Panc1 (cell line): Measurements from ENCODE around the gene SMOC2. TPM values are rescaled to one million over a fixed set of nuclear protein-coding genes. Genes with fewer than 3 reads are reported as not detected.

ENCODE experiments used
- ATAC-seq: fragments of 200-7000 bp; cut with Tn5 transposase; 2 replicates; pipeline ENCODE4 v1.9.1; 2020; ENCODE audit warnings: mild to moderate bottlenecking, moderate library complexity
- BruUV-seq: library from RNA; stranded (reverse); fragments of 400-500 nt; replicated peaks from 2 replicates; lab custom pipeline; 2021; lab: Mats Ljungman, UMichigan
- CTCF ChIA-PET: fragments of 300-600 bp; sonication (Branson Sonifier 250); formaldehyde crosslinking; loops from one replicate; lab custom pipeline; 2022; ENCODE audit warnings: antibody characterized with exemption; lab: Charles Lee
- POLR2A ChIA-PET: fragments of 300-600 bp; sonication (Branson Sonifier 250); formaldehyde crosslinking; loops from one replicate; lab custom pipeline; 2022; ENCODE audit warnings: antibody characterized with exemption; lab: Charles Lee
- DNase-seq: peaks from one replicate; pipeline ENCODE4 v3.0.0-alpha.2; 2010; ENCODE audit warnings: low read depth, low spot score
- H3K27ac ChIP-seq: 2 replicates; pipeline ENCODE4 v1.5.1; 2011; ENCODE audit warnings: mild to moderate bottlenecking, low read length, inconsistent platforms
- H3K27me3 ChIP-seq: fragments of 200-500 bp; sonication (Bioruptor generic); 2 replicates; pipeline ENCODE4 v1.6.0; 2014; ENCODE audit warnings: low read length, inconsistent platforms; ENCODE audit not compliant: control insufficient read depth, insufficient read depth
- H3K36me3 ChIP-seq: fragments of 200-500 bp; sonication (Bioruptor generic); 2 replicates; pipeline ENCODE4 v1.5.1; 2014; ENCODE audit warnings: inconsistent platforms, mild to moderate bottlenecking, low read length, moderate library complexity; ENCODE audit not compliant: control insufficient read depth, insufficient read depth
- H3K4me1 ChIP-seq: 2 replicates; pipeline ENCODE4 v1.5.1; 2011; ENCODE audit warnings: inconsistent platforms, mild to moderate bottlenecking, low read length, moderate library complexity; ENCODE audit not compliant: control insufficient read depth, insufficient read depth
- H3K4me3 ChIP-seq, 2 experiments: 2 replicates each; pipeline ENCODE4 v1.5.1; 2011 to 2012; ENCODE audit warnings: low read depth in 2 of 2, low read length in 2 of 2, mild to moderate bottlenecking in 2 of 2, inconsistent platforms in 1 of 2, moderate library complexity in 1 of 2
- H3K9me3 ChIP-seq: fragments of 200-500 bp; sonication (Bioruptor generic); 2 replicates; pipeline ENCODE4 v1.5.1; 2014; ENCODE audit warnings: low read depth, mild to moderate bottlenecking, inconsistent platforms, low read length, moderate library complexity; ENCODE audit not compliant: control insufficient read depth, insufficient read depth
- POLR2AphosphoS5 ChIP-seq: IDR thresholded peaks from 2 replicates; pipeline ENCODE4 v1.6.1; 2012; ENCODE audit warnings: mild to moderate bottlenecking, low read depth, low read length, moderate library complexity
- SIN3A ChIP-seq: IDR thresholded peaks from 2 replicates; pipeline ENCODE4 v1.6.1; 2012; ENCODE audit warnings: low read depth, mild to moderate bottlenecking, low read length, moderate library complexity, borderline replicate concordance; ENCODE audit not compliant: insufficient read depth
- TCF7L2 ChIP-seq: IDR thresholded peaks from 2 replicates; pipeline ENCODE4 v1.6.1; 2011; ENCODE audit warnings: mild to moderate bottlenecking, low read depth, low read length, inconsistent platforms
- in situ Hi-C: cut with HindIII; loops from 2 replicates; pipeline ENCODE4 v1.10.0; 2016; ENCODE audit warnings: low sequenced_read_pairs, low pct_unique_long_range_greater_than_20kb
- intact Hi-C: fragments of 100-400 bp; cut with micrococcal nuclease; formaldehyde crosslinking; loops from one replicate; pipeline ENCODE4 v1.10.0; 2022; ENCODE audit not compliant: unreplicated experiment
- total RNA-seq: library from RNA; stranded (reverse); gene quantifications from one replicate; pipeline ENCODE4 v1.2.1, GENCODE V29; 2021; ENCODE audit not compliant: unreplicated experiment
- TF ChIP-seq, protein P1 (sequence below), 2 experiments: IDR thresholded peaks; 2 replicates each; pipeline ENCODE4 v1.6.1; 2011 to 2012; ENCODE audit warnings: low read depth in 2 of 2, control low read depth in 1 of 2, low read length in 1 of 2, mild to moderate bottlenecking in 1 of 2, moderate library complexity in 1 of 2; ENCODE audit not compliant: insufficient read depth in 1 of 2
- TF ChIP-seq, protein P2 (sequence below): fragments of 450-650 bp; IDR thresholded peaks from 2 replicates; pipeline ENCODE4 v1.5.1; 2017; ENCODE audit warnings: mild to moderate bottlenecking

SMOC2 gene
- total RNA-seq, 1 experiment from 2014 or later, result 0.13 TPM

DNA sequence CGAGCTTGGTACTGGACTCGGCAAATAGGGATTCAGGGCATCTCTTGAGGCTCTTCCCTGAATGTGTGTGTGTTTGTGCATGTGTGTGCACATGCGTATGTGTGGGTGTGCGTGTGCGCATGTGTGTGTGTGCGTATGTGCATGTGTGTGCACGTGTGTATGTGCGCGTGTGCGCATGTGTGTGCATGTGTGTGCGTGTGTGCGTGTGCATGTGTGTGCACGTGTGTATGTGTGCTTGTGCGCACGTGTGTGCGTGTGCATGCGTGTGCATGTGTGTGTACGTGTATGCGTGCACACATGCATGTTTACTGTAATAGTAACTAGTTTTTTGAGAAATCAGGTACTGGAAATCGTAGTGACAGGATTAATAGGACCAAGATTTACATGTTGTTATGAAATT is 117.7 kb downstream of the SMOC2 start:
- ATAC-seq (no peak), DNase-seq (no peak)
- intact Hi-C loops, result no loop called here
- H3K9me3 ChIP-seq, result no peaks in the 10 kb centered on the region
- POLR2A ChIA-PET, result no interaction called here
- in situ Hi-C loops, result no loop called here
- H3K4me1 ChIP-seq, result no peaks in the 10 kb centered on the region
- no peaks in the 10 kb centered on the region for H3K36me3 ChIP-seq
- CTCF ChIA-PET, result interaction anchor here (0.6 kb wide), 1 partner anchor 14 kb away, joined by 3 read pairs; no protein-coding TSS in a partner anchor
- no peak overlapping the region for H3K27ac ChIP-seq
- no TSS peak for BruUV-seq
- TF ChIP-seq, protein P1, sequence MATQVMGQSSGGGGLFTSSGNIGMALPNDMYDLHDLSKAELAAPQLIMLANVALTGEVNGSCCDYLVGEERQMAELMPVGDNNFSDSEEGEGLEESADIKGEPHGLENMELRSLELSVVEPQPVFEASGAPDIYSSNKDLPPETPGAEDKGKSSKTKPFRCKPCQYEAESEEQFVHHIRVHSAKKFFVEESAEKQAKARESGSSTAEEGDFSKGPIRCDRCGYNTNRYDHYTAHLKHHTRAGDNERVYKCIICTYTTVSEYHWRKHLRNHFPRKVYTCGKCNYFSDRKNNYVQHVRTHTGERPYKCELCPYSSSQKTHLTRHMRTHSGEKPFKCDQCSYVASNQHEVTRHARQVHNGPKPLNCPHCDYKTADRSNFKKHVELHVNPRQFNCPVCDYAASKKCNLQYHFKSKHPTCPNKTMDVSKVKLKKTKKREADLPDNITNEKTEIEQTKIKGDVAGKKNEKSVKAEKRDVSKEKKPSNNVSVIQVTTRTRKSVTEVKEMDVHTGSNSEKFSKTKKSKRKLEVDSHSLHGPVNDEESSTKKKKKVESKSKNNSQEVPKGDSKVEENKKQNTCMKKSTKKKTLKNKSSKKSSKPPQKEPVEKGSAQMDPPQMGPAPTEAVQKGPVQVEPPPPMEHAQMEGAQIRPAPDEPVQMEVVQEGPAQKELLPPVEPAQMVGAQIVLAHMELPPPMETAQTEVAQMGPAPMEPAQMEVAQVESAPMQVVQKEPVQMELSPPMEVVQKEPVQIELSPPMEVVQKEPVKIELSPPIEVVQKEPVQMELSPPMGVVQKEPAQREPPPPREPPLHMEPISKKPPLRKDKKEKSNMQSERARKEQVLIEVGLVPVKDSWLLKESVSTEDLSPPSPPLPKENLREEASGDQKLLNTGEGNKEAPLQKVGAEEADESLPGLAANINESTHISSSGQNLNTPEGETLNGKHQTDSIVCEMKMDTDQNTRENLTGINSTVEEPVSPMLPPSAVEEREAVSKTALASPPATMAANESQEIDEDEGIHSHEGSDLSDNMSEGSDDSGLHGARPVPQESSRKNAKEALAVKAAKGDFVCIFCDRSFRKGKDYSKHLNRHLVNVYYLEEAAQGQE (IDR thresholded peaks at IDR 0.05; ENCODE audit: insufficient read depth in 1 of 2, low read depth in 2 of 2, low read length in 1 of 2), result no peak
- no peak for TF ChIP-seq SIN3A
- no peak for TF ChIP-seq POLR2AphosphoS5
- TF ChIP-seq TCF7L2, result no peak
- TF ChIP-seq, protein P2, sequence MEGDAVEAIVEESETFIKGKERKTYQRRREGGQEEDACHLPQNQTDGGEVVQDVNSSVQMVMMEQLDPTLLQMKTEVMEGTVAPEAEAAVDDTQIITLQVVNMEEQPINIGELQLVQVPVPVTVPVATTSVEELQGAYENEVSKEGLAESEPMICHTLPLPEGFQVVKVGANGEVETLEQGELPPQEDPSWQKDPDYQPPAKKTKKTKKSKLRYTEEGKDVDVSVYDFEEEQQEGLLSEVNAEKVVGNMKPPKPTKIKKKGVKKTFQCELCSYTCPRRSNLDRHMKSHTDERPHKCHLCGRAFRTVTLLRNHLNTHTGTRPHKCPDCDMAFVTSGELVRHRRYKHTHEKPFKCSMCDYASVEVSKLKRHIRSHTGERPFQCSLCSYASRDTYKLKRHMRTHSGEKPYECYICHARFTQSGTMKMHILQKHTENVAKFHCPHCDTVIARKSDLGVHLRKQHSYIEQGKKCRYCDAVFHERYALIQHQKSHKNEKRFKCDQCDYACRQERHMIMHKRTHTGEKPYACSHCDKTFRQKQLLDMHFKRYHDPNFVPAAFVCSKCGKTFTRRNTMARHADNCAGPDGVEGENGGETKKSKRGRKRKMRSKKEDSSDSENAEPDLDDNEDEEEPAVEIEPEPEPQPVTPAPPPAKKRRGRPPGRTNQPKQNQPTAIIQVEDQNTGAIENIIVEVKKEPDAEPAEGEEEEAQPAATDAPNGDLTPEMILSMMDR, result no peak
- no peaks in the 10 kb centered on the region for H3K27me3 ChIP-seq
- no peak overlapping the region for H3K4me3 ChIP-seq

DNA sequence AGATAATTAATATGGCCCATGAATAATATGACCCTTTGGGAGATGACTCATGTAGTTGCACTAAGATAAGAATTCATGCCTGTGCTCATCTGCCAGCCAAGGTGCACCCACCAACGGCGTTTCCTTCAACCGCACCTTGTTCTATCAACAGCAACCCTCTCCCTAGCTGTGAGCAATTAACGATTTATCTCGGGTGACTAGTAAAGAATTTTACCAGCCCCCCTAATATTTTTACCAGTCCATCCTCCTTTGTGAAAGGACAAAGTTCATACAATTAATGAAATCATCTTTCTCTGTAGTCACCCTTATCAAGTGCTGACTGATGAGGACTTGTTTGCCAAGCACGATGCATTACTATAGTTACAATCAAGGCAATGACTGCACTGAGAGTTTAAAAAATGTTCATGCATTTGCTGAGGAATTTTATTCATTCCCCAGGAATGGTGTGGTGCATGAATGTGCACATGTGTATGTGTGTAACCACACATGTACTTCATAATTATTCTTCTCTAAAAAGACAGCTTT is 118.7 kb downstream of the SMOC2 start:
- H3K27ac ChIP-seq, result no peak overlapping the region
- BruUV-seq, result no TSS peak
- no peaks in the 10 kb centered on the region for H3K9me3 ChIP-seq
- H3K4me3 ChIP-seq, result no peak overlapping the region
- H3K27me3 ChIP-seq, result no peaks in the 10 kb centered on the region
- ATAC-seq, result no peak
- no peaks in the 10 kb centered on the region for H3K36me3 ChIP-seq
- no peak for DNase-seq
- in situ Hi-C loops (no loop called here), intact Hi-C loops (no loop called here)
- ChIA-PET CTCF (interaction anchor here (0.6 kb wide), 1 partner anchor 15 kb away, joined by 3 read pairs; no protein-coding TSS in a partner anchor), POLR2A (no interaction called here)
- TF ChIP-seq, protein P2, result no peak
- TF ChIP-seq SIN3A (no peak), TCF7L2 (no peak), POLR2AphosphoS5 (no peak)
- TF ChIP-seq, protein P1 (IDR thresholded peaks at IDR 0.05; ENCODE audit: insufficient read depth in 1 of 2, low read depth in 2 of 2, low read length in 1 of 2), result no peak
- no peaks in the 10 kb centered on the region for H3K4me1 ChIP-seq
